Right lobe of liver (tissue), 6 donors: Measurements from ENCODE around the gene NCS1. TPM values are rescaled to one million over a fixed set of nuclear protein-coding genes. Genes with fewer than 3 reads are reported as not detected.

Source experiments
- ATAC-seq, 4 donors: fragments of 200-7000 bp; cut with Tn5 transposase; one replicate each; pipeline ENCODE4 v1.9.1; 2020; ENCODE audit warnings: mild to moderate bottlenecking in 4 of 4, moderate library complexity in 4 of 4
- DNase-seq, 3 donors: peaks; one replicate each; pipeline ENCODE4 v3.0.0-alpha.2; 2020
- H3K27ac ChIP-seq, 3 donors: fragments of 200-600 bp; one replicate each; pipeline ENCODE4 v1.8.0; 2022
- H3K27me3 ChIP-seq, 2 donors: fragments of 200-600 bp; one replicate each; pipeline ENCODE4 v1.8.0; 2022
- H3K36me3 ChIP-seq, 4 donors: fragments of 200-600 bp; sonication (generic) in 1 of 4; one replicate each; pipeline versions ENCODE4 v1.5.1 to v1.8.0; 2017 to 2022; ENCODE audit warnings: control low read depth in 1 of 4
- H3K4me1 ChIP-seq, 4 donors: fragments of 200-600 bp; sonication (generic) in 1 of 4; one replicate each; pipeline versions ENCODE4 v1.5.1 to v1.8.0; 2017 to 2022; ENCODE audit warnings: control low read depth in 1 of 4
- H3K4me3 ChIP-seq, 3 donors: fragments of 200-600 bp; one replicate each; pipeline ENCODE4 v1.8.0; 2022
- H3K9me3 ChIP-seq, 4 donors: fragments of 200-600 bp; sonication (generic) in 1 of 4; one replicate each; pipeline versions ENCODE4 v1.5.1 to v1.8.0; 2017 to 2022; ENCODE audit warnings: control low read depth in 1 of 4
- POLR2A ChIP-seq: fragments of 450-650 bp; IDR thresholded peaks from one replicate; pipeline ENCODE4 v1.6.1; 2017; ENCODE audit warnings: antibody characterized with exemption, mild to moderate bottlenecking
- WGBS: methylation state at CpG from one replicate; pipeline ENCODE4 v1.1.6; 2018; ENCODE audit warnings: low coverage, low lambda C conversion rate; ENCODE audit not compliant: insufficient coverage; ENCODE audit errors: missing lambda C conversion rate; 5-methylcytosine and 5-hydroxymethylcytosine counted together
- intact Hi-C, 2 donors: fragments of 100-400 bp; cut with DNase I; formaldehyde crosslinking; loops; one replicate each; pipeline versions ENCODE4 v1.11.2 to v1.14.1; 2022
- long read RNA-seq: library from polyadenylated mRNA; unstranded; transcript quantifications from one replicate; pipeline ENCODE4 v2.0.0, GENCODE V29; 2019
- total RNA-seq, 6 experiments: library from RNA; depleted of rRNA in 2 of 6; stranded (reverse); fragments of >200 nt in 2 of 6; fragmentation: NEBNext Ultra II Directional in 3 of 6; extraction: Animal tissue kit (Norgen Biotek cat#: 25700) in 3 of 6; gene quantifications; one replicate each; pipeline versions ENCODE4 v1.1.0 to v1.2.4, GENCODE V29; 2016 to 2023
- TF ChIP-seq, protein P1 (sequence below), 4 donors: fragments of 200-600 bp in 3 of 4; fragments of 450-650 bp in 1 of 4; IDR thresholded peaks; one replicate each; pipeline versions ENCODE4 v1.5.1 to v1.8.0; 2016 to 2022; ENCODE audit warnings: antibody characterized with exemption in 4 of 4, mild to moderate bottlenecking in 2 of 4
- donor health status: DM: no; HTN: yes; CAD: no.
- donor health status: DM: no; HTN: no; CAD: no.
- donor health status: DM: no; HTN: no; CAD: no.
- donor health status: DM: no; HTN: yes; CAD: no.
- donor health status: DM: no; HTN: yes; CAD: no.

NCS1 gene
- total RNA-seq: 1 to 10 TPM; 1.6 to 3.3 (median 2.8) TPM
- long read RNA-seq: 0 reads

DNA sequence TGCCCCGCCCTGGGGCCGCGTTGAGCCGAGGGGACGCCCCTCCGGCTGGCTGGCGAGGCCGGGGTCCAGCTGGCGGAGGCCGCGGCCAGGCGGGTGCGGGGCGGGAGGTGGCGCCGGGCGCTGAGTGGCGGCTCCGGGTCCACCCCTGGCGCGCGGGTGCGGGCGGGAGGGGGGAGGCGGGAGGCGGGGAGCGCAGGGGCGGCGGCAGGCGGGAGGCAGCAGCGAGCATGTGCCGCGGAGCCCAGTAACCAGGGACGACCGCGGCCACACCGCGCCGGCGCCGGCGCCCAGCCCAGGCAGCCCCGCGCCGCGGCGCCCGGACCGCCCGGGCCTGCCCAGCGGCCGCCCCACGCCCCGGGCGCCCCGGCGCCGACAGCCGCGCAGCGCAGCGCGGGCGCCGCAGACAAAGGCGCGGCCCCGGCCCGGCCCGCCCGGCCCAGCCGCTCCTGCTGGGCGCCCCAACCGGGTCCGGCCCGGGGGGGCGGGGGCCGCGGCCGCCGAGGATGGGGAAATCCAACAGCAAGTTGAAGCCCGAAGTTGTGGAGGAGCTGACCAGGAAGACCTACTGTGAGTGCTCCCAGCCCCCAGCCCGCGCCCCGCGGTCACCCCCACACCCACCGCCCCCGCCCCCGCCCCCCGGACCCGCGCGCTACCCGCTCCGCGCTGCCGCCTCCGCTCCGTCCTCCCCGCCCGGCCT is at the start of gene NCS1:
Gene NCS1 (plus strand): TSS at position 244 of the 697 bp plus-strand sequence. CDS start 260 bp downstream, at position 504.
- Histone ChIP-seq H3K27ac (no peak within 1 kb of the TSS), H3K4me1 (no peaks in the 10 kb centered on the region), H3K4me3 (peak within 1 kb of the TSS; percentile 27 to 46 (median 33)), H3K36me3 (no peaks in the 10 kb centered on the region), H3K9me3 (no peaks in the 10 kb centered on the region), H3K27me3 (no peaks in the 10 kb centered on the region)
- peak; percentile 80 to 86 (median 86) for DNase-seq
- TF ChIP-seq, protein P1, sequence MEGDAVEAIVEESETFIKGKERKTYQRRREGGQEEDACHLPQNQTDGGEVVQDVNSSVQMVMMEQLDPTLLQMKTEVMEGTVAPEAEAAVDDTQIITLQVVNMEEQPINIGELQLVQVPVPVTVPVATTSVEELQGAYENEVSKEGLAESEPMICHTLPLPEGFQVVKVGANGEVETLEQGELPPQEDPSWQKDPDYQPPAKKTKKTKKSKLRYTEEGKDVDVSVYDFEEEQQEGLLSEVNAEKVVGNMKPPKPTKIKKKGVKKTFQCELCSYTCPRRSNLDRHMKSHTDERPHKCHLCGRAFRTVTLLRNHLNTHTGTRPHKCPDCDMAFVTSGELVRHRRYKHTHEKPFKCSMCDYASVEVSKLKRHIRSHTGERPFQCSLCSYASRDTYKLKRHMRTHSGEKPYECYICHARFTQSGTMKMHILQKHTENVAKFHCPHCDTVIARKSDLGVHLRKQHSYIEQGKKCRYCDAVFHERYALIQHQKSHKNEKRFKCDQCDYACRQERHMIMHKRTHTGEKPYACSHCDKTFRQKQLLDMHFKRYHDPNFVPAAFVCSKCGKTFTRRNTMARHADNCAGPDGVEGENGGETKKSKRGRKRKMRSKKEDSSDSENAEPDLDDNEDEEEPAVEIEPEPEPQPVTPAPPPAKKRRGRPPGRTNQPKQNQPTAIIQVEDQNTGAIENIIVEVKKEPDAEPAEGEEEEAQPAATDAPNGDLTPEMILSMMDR (IDR thresholded peaks at IDR 0.05): no peak
- TF ChIP-seq POLR2A: no peak
- peak; percentile 84 to 94 (median 92) for ATAC-seq
- WGBS: no CpG with 5 or more reads among the region's 101 CpGs
- intact Hi-C loops: no loop called here

DNA sequence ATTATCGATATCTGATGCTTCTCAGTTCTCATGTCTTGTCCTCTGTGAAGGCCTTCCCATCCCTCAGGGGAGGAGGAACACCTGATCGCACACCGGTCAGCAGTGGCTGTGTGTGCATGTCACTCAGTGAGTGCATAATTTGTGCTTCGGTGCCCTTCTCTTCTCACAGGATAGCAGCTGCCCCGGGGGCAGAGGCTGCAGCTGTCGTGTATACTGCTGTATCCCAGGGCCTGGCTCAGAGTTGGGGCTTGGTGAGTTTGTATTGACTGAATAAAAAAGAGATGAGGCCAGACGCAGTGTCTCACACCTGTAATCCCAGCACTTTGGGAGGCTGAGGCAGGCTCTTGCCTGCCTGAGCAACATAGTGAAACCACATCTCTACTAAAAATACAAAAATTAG is 49.7 kb upstream of the NCS1 start:
- H3K36me3 ChIP-seq: peaks cover 0 to 3% (median 0%) of the 10 kb centered on the region in 4 donors
- intact Hi-C loops: no loop called here
- H3K27me3 ChIP-seq: no peaks in the 10 kb centered on the region
- no peak overlapping the region for H3K27ac ChIP-seq
- TF ChIP-seq, protein P1 (IDR thresholded peaks at IDR 0.05): no peak
- no peak for TF ChIP-seq POLR2A
- H3K4me1 ChIP-seq: no peaks in the 10 kb centered on the region
- H3K9me3 ChIP-seq: no peaks in the 10 kb centered on the region
- DNase-seq: no peak
- no peak for ATAC-seq
- no peak overlapping the region for H3K4me3 ChIP-seq
- 100% methylated on average over 1 of the region's 7 CpGs for WGBS

DNA sequence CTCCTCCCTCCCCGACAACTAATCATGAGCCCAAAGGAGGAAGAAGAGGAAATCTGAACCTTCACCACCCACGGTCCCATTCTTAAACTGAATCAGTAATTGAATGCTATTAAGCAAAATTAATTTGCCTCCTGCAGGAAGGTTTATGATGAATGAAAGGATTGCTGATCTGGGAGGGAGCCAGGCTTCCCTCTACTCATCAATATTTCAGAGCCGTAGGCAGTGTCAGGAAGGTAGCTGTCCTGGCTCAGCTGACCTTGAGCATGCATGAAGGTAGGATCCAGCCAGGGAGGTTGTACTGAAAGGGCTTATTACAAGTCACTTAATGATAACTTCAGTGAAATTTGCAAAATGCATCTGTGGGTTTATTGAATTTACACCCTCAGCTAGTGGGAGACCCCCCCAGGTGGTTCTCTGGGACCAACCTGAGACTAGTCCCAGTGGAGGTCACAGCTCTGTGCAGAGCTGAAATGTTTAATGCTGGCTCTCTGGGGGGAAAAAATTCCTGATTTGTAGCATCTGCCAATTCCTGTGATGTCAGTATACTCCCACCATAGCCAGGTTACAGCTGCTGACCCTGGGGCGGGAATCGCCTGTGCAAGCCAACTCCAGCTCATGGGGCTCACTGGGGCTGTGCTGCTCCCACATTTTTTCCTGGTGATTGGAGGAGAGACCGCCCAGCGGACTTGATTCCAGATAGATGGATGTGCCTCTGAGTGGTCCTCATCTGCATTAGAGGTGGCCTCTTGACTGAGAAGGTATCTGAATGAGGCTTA is 47.9 kb upstream of the NCS1 start:
- no peak for DNase-seq
- intact Hi-C loops: no loop called here
- peaks cover 0 to 12% (median 5%) of the 10 kb centered on the region in 4 donors for H3K36me3 ChIP-seq

DNA sequence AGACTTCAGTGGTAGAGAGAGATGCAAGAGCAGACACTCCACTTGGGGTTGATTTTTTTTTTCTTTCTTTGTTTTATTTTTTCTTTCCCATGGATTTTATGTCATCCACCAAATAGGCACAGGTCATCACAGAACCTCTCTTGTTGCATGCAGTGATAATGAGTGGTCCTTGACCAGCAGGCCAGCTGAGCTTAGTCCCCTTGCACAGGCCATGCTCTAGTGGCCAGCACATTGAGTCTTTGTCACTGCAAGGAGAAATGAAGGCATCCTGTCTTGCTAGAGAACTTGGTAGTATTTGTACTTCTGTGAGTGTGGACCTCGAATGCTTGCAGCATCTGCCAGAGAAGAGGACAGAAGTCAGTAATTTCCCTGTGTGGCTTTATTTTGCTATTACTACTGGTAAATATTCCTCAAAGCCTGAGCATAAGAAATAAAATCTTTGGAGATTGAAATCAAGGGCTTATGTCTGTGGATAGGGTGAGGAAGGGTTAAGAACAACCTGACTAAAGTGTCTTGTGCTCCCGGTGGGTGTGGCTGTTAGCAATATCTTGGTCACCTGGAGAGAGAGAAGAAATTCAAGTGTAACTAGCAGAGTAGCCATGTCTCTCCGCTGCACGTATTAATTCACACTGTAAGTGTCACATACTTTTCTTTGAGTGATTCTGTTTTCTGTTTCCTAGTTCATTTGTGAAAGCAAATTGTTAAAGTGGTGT is 45.3 kb upstream of the NCS1 start:
- H3K27ac ChIP-seq: no peak overlapping the region
- 88% methylated on average over 3 of the region's 4 CpGs for WGBS
- no peak overlapping the region for H3K4me3 ChIP-seq
- TF ChIP-seq POLR2A: no peak
- TF ChIP-seq, protein P1 (IDR thresholded peaks at IDR 0.05): no peak
- intact Hi-C loops: no loop called here
- no peaks in the 10 kb centered on the region for H3K9me3 ChIP-seq
- H3K27me3 ChIP-seq: no peaks in the 10 kb centered on the region
- peaks cover 0 to 20% (median 5%) of the 10 kb centered on the region in 4 donors for H3K36me3 ChIP-seq
- ATAC-seq: no peak
- H3K4me1 ChIP-seq: no peaks in the 10 kb centered on the region
- no peak for DNase-seq

More for the DNA sequence above, 47.9 kb upstream of the NCS1 start:
- Histone ChIP-seq H3K9me3 (no peaks in the 10 kb centered on the region), H3K27me3 (no peaks in the 10 kb centered on the region), H3K4me3 (no peak overlapping the region), H3K4me1 (no peaks in the 10 kb centered on the region), H3K27ac (no peak overlapping the region)
- TF ChIP-seq POLR2A: no peak
- TF ChIP-seq, protein P1 (IDR thresholded peaks at IDR 0.05): no peak
- 71% methylated on average over 6 of the region's 7 CpGs for WGBS
- ATAC-seq: no peak
